GM12801 (cell line): ENCODE data around the gene SLC16A2.

ENCODE experiments used
- TF ChIP-seq, protein P1 (sequence below): IDR thresholded peaks from one replicate; pipeline ENCODE4 v1.5.1; 2011; ENCODE audit warnings: control low read depth; ENCODE audit not compliant: insufficient read length; ENCODE audit errors: extremely low read depth

Gene SLC16A2

DNA sequence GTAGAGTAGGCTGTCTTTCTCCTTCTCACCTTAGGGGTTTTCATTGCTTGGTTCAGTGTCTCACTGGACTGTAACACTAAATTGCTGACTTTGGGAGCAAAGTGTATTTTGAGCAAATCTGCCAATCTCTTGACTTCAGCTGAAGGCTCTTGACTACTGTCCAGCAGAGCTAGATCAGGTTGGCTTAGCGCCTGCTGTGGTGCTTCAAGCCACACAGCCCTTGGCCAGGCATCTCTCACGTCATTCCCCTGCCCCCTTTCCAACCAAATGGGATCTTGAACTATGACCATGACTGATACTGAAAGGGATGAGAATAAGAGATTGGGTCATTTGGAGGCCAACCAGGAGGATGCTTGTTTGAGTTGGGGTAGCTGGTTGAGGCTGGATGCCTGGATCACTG, 4.8 kb downstream of the SLC16A2 start:
- TF ChIP-seq, protein P1, sequence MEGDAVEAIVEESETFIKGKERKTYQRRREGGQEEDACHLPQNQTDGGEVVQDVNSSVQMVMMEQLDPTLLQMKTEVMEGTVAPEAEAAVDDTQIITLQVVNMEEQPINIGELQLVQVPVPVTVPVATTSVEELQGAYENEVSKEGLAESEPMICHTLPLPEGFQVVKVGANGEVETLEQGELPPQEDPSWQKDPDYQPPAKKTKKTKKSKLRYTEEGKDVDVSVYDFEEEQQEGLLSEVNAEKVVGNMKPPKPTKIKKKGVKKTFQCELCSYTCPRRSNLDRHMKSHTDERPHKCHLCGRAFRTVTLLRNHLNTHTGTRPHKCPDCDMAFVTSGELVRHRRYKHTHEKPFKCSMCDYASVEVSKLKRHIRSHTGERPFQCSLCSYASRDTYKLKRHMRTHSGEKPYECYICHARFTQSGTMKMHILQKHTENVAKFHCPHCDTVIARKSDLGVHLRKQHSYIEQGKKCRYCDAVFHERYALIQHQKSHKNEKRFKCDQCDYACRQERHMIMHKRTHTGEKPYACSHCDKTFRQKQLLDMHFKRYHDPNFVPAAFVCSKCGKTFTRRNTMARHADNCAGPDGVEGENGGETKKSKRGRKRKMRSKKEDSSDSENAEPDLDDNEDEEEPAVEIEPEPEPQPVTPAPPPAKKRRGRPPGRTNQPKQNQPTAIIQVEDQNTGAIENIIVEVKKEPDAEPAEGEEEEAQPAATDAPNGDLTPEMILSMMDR = no peak

DNA sequence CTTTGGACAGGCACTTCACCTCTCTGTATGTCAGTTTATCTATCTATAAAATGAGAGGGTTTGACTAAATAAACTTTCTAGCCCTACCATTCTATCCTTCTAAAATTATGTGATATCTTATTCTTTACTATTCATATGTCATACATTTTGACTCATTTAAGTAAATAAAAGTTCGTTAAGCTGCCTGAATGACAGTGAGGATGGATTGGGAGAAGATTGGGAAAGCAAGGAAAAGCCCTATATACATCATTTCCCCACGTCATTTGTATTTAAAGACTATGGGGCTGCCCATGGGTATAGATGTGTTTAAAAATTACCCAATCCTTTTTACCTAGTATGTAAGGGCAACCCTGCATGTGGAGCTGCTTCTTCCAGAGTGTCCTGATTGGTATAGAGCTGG, 5.3 kb downstream of the SLC16A2 start:
- TF ChIP-seq, protein P1 = no peak

DNA sequence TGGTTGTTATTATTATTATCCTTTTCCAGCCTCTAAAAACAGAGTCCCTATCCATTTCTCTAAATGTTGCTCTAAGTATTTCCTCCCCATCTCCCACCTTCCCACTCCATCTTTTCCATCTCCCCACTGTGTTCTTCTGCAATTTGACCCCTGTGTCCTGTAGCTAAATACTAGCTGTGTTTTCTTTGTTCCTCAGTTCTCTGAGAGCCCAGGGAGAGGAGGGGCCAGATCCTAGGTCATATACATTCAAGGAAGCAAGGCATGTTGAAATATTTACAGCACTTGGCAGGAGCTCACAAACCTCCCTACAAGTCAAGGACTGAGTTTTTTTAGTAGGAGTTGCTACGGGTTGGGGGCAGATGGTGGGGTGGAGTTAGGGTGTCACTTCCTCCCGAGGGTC, 10.5 kb downstream of the SLC16A2 start:
- TF ChIP-seq, protein P1 = no peak

DNA sequence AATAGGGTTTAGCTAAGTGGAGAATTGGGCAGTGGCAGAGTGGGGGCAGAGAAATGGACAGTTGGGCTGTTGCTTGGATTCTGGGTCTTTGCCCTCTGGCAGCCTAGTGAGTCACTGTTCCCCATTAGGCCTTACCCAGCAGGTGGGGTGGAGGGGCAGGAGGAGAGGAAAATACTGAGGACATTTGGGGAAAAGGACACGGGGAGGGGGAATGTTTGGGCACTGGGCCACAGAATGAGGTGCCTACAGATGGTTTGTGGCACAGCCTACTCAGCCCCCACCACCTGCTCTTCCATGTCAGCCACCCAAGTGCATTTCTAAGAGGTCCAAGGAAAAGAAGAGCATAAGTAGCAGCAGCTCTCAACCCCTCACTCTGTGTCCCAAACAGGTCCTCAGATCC, 13.0 kb downstream of the SLC16A2 start:
- TF ChIP-seq, protein P1 = no peak

DNA sequence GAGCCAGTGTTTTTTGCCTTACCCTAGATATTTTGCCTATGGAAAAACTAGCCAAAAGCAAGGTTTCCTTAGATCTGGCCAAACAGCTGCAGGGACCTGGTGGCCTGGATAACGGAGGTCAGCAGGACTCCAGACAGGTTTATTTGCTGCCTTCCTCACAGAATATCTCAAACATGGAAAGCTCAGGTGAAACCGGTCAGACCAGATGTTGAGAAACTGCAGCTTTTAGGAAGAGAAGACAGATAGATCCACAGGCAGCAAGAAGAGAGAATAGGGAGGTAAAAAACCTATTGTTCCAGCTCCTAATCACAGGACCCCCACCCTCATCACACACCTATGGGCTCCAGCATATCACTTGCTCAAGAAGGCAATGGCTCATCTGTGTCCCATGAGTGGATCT, 16.2 kb downstream of the SLC16A2 start:
- TF ChIP-seq, protein P1 = no peak

DNA sequence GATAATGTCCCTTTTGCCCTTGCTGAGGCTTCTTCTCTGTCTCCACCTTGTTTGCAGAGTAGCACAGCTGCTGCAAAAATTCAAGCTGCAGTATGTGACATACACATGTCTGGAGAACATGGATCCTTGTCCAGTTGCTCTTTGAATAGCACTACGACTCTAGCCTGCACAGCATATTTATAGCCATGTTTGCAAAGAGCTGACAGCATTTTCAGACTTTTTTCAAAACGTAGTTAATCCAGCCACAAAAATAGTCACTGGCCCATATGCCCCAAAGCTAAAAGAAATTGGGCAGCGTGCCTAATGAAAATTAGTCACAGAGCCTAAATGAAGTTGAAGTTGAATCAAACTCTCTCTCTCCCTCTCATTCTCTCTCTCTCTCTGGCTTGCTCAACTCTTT, 17.5 kb downstream of the SLC16A2 start:
- TF ChIP-seq, protein P1 = no peak

DNA sequence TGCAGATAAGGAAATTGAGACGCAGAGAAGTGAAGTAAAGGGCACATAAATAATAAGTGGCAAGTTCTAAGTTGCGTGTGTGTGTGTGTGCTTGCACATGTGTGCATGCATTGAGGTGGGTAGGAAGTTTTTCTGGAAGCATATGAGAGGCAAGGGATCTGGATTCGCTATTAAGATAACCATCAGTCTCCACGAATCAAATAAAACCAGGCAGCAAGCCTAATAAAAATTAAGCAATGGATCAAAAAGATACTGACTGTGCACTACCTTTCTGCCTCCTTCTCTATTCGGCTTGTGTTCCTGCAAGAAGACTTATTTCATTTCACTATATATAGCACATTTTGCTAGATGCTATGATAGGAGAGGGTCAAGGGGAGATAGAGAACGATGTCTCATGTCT, 23.8 kb downstream of the SLC16A2 start:
- TF ChIP-seq, protein P1 = no peak

DNA sequence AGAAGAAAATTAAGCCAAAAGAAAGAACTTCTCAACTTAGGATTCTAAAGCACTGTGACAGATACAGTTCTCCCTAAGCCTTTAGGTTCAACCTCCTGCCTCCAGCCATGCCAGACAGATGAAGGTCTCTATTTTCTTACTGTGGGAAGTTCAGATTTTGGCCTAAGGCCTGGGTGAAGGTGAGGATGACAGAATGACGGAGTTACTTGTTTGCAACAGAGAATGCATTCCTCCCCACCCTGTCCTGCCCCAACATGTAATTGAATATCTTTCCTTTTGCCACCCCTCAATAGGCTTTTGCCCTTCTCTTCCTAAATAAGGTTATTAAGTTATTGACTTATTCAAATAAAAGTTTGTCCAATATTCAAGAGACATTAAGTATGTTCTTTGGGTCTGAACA, 25.6 kb downstream of the SLC16A2 start:
- TF ChIP-seq, protein P1 = no peak
